HEK293 (cell line): ENCODE measurements around the gene TMUB1.

Experiments
- BCL11A ChIP-seq: fragments of 450-650 bp; formaldehyde crosslinking; IDR thresholded peaks from 2 replicates; pipeline ENCODE4 v1.5.1; 2016; ENCODE audit warnings: low read depth, missing biosample characterization, missing genetic modification characterization
- HOXC10 ChIP-seq: sonication (generic); formaldehyde crosslinking; IDR thresholded peaks from 2 replicates; pipeline ENCODE4 v1.8.1; 2023; ENCODE audit warnings: mild to moderate bottlenecking, missing genetic modification reagents
- IKZF3 ChIP-seq: fragments of 450-650 bp; IDR thresholded peaks from 2 replicates; pipeline ENCODE4 v1.5.0; 2018; ENCODE audit warnings: missing biosample characterization, mild to moderate bottlenecking, missing genetic modification characterization, moderate library complexity
- KLF1 ChIP-seq: fragments of 450-650 bp; formaldehyde crosslinking; IDR thresholded peaks from 2 replicates; pipeline ENCODE4 v1.5.1; 2016; ENCODE audit warnings: missing biosample characterization, missing genetic modification characterization
- OVOL3 ChIP-seq: fragments of 450-650 bp; formaldehyde crosslinking; IDR thresholded peaks from 2 replicates; pipeline ENCODE4 v1.5.1; 2016; ENCODE audit warnings: missing biosample characterization, missing genetic modification characterization
- RBAK ChIP-seq: fragments of 450-650 bp; formaldehyde crosslinking; IDR thresholded peaks from 2 replicates; pipeline ENCODE4 v1.5.1; 2016; ENCODE audit warnings: missing biosample characterization, missing genetic modification characterization
- SP2 ChIP-seq: fragments of 450-650 bp; formaldehyde crosslinking; IDR thresholded peaks from 2 replicates; pipeline ENCODE4 v1.5.1; 2016; ENCODE audit warnings: missing biosample characterization, missing genetic modification characterization
- SP3 ChIP-seq: fragments of 450-650 bp; formaldehyde crosslinking; IDR thresholded peaks from 2 replicates; pipeline ENCODE4 v1.5.1; 2016; ENCODE audit warnings: missing biosample characterization, missing genetic modification characterization
- TRIM28 ChIP-seq: IDR thresholded peaks from 2 replicates; pipeline ENCODE4 v1.6.1; 2011; ENCODE audit warnings: low read length, control low read depth, borderline replicate concordance
- YY1 ChIP-seq: fragments of 450-650 bp; formaldehyde crosslinking; IDR thresholded peaks from 2 replicates; pipeline ENCODE4 v1.5.1; 2018; ENCODE audit warnings: missing biosample characterization, missing genetic modification characterization
- ZBTB7A ChIP-seq: fragments of 450-650 bp; formaldehyde crosslinking; IDR thresholded peaks from 2 replicates; pipeline ENCODE4 v1.5.1; 2016; ENCODE audit warnings: low read depth, missing biosample characterization, missing genetic modification characterization
- ZFP69B ChIP-seq: fragments of 450-650 bp; formaldehyde crosslinking; IDR thresholded peaks from 2 replicates; pipeline ENCODE4 v1.5.1; 2016; ENCODE audit warnings: missing biosample characterization, missing genetic modification characterization
- ZIC2 ChIP-seq: fragments of 450-650 bp; formaldehyde crosslinking; IDR thresholded peaks from 2 replicates; pipeline ENCODE4 v1.5.1; 2016; ENCODE audit warnings: missing biosample characterization, missing genetic modification characterization
- ZNF10 ChIP-seq: fragments of 450-650 bp; formaldehyde crosslinking; IDR thresholded peaks from 2 replicates; pipeline ENCODE4 v1.5.1; 2017; ENCODE audit warnings: missing biosample characterization, missing genetic modification characterization
- ZNF112 ChIP-seq: fragments of 450-650 bp; formaldehyde crosslinking; IDR thresholded peaks from 2 replicates; pipeline ENCODE4 v1.5.0; 2017; ENCODE audit warnings: missing biosample characterization, missing genetic modification characterization
- ZNF114 ChIP-seq: fragments of 450-650 bp; formaldehyde crosslinking; IDR thresholded peaks from 2 replicates; pipeline ENCODE4 v1.5.0; 2017; ENCODE audit warnings: missing biosample characterization, missing genetic modification characterization
- ZNF16 ChIP-seq: fragments of 450-650 bp; formaldehyde crosslinking; IDR thresholded peaks from 2 replicates; pipeline ENCODE4 v1.5.1; 2016; ENCODE audit warnings: low read depth, missing biosample characterization, missing genetic modification characterization
- ZNF169 ChIP-seq: fragments of 450-650 bp; formaldehyde crosslinking; IDR thresholded peaks from 2 replicates; pipeline ENCODE4 v1.5.1; 2016; ENCODE audit warnings: missing biosample characterization, missing genetic modification characterization
- ZNF302 ChIP-seq: fragments of 450-650 bp; formaldehyde crosslinking; IDR thresholded peaks from 2 replicates; pipeline ENCODE4 v1.5.1; 2016; ENCODE audit warnings: missing biosample characterization, missing genetic modification characterization, low read depth
- ZNF311 ChIP-seq: fragments of 450-650 bp; formaldehyde crosslinking; IDR thresholded peaks from 2 replicates; pipeline ENCODE4 v1.5.1; 2017; ENCODE audit warnings: missing biosample characterization, missing genetic modification characterization, borderline replicate concordance
- ZNF335 ChIP-seq: fragments of 450-650 bp; formaldehyde crosslinking; conservative IDR thresholded peaks from 2 replicates; pipeline ENCODE4 v1.5.1; 2016; ENCODE audit warnings: missing biosample characterization, missing genetic modification characterization
- ZNF37A ChIP-seq: fragments of 450-650 bp; IDR thresholded peaks from 2 replicates; pipeline ENCODE4 v1.5.1; 2018; ENCODE audit warnings: missing biosample characterization, missing genetic modification characterization
- ZNF423 ChIP-seq: fragments of 450-650 bp; formaldehyde crosslinking; IDR thresholded peaks from 2 replicates; pipeline ENCODE4 v1.5.1; 2016; ENCODE audit warnings: missing biosample characterization, missing genetic modification characterization
- ZNF426 ChIP-seq: fragments of 450-650 bp; formaldehyde crosslinking; IDR thresholded peaks from 2 replicates; pipeline ENCODE4 v1.5.1; 2017; ENCODE audit warnings: missing biosample characterization, missing genetic modification characterization, mild to moderate bottlenecking, inconsistent platforms, moderate library complexity
- ZNF501 ChIP-seq: fragments of 450-650 bp; formaldehyde crosslinking; IDR thresholded peaks from 2 replicates; pipeline ENCODE4 v1.5.1; 2016; ENCODE audit warnings: missing biosample characterization, missing genetic modification characterization
- ZNF510 ChIP-seq: fragments of 450-650 bp; formaldehyde crosslinking; IDR thresholded peaks from 2 replicates; pipeline ENCODE4 v1.5.1; 2018; ENCODE audit warnings: mild to moderate bottlenecking, missing genetic modification characterization, missing biosample characterization; ENCODE audit not compliant: insufficient replicate concordance
- ZNF560 ChIP-seq: fragments of 450-650 bp; formaldehyde crosslinking; IDR thresholded peaks from 2 replicates; pipeline ENCODE4 v1.5.1; 2017; ENCODE audit warnings: missing biosample characterization, missing genetic modification characterization, borderline replicate concordance
- ZNF629 ChIP-seq: fragments of 450-650 bp; formaldehyde crosslinking; IDR thresholded peaks from 2 replicates; pipeline ENCODE4 v1.5.1; 2017; ENCODE audit warnings: missing biosample characterization, missing genetic modification characterization
- ZNF707 ChIP-seq: fragments of 450-650 bp; formaldehyde crosslinking; IDR thresholded peaks from 2 replicates; pipeline ENCODE4 v1.5.1; 2016; ENCODE audit warnings: missing biosample characterization, missing genetic modification characterization
- ZXDB ChIP-seq: fragments of 450-650 bp; formaldehyde crosslinking; IDR thresholded peaks from 2 replicates; pipeline ENCODE4 v1.5.1; 2016; ENCODE audit warnings: missing biosample characterization, missing genetic modification characterization
- TF ChIP-seq, protein P1 (sequence below): fragments of 450-650 bp; formaldehyde crosslinking; IDR thresholded peaks from 2 replicates; pipeline ENCODE4 v1.5.1; 2016; ENCODE audit warnings: missing biosample characterization, missing genetic modification characterization
- TF ChIP-seq, protein P2 (sequence below): fragments of 450-650 bp; formaldehyde crosslinking; IDR thresholded peaks from 2 replicates; pipeline ENCODE4 v1.5.1; 2016; ENCODE audit warnings: missing biosample characterization, missing genetic modification characterization
- TF ChIP-seq, protein P3 (sequence below): fragments of 450-650 bp; formaldehyde crosslinking; IDR thresholded peaks from 2 replicates; pipeline ENCODE4 v1.5.1; 2016; ENCODE audit warnings: missing biosample characterization, missing genetic modification characterization
- TF ChIP-seq, protein P4 (sequence below): fragments of 450-650 bp; formaldehyde crosslinking; IDR thresholded peaks from 2 replicates; pipeline ENCODE4 v1.5.1; 2016; ENCODE audit warnings: missing biosample characterization, missing genetic modification characterization, low read depth

TMUB1 gene

DNA sequence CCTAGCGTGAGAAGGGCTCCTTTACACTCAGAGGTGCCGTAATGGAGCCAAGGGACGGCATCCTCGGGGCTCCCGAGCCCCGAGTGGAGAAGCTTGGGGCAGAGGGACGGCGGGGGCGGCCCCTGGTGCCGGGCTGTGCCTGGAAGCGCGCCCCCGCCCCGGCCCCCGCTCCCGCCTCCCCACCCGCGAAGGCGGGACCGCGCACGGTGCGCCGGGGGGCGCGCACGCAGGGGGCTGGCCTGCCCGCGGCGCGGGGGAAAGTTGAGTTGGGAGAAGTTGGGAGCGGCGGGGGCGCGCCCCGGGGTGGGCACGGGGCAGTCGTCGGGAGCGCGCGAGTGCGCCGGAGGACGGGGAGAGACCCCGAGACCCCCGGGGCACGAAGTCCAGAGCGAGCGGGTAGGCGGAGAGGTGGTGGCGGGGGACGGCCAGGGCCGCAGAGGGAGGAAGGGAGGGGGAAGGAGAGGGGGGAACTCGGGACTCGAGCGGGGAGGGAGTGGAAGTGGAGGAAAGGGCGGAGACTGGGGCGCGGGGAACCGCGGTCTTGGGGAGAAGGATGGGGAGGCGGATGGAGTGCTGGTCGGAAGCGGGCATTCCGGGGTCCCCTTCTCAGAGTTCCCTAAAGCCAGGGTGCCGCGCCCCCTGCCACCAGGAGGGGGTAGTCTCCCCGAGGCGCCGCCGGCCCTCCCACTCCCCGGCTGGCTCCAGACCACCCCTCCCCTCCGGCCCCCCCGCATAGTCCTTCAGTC, 23.8 kb downstream of the TMUB1 start, which contains the start of gene SLC4A2 (continued):
- TF ChIP-seq ZNF335 (tag by site-specific recombination) = peak; percentile 74
- no peak; the same call in 1 of the 2 replicates for TF ChIP-seq ZNF501
- TF ChIP-seq ZNF16 (tag by site-specific recombination) = no peak
- peak; percentile 80 for TF ChIP-seq IKZF3 (tag by site-specific recombination)
- no peak for TF ChIP-seq ZNF426 (tag by site-specific recombination)
- TF ChIP-seq TRIM28 = no peak
- peak; percentile 59 for TF ChIP-seq KLF1 (tag by site-specific recombination)
- TF ChIP-seq, protein P1, sequence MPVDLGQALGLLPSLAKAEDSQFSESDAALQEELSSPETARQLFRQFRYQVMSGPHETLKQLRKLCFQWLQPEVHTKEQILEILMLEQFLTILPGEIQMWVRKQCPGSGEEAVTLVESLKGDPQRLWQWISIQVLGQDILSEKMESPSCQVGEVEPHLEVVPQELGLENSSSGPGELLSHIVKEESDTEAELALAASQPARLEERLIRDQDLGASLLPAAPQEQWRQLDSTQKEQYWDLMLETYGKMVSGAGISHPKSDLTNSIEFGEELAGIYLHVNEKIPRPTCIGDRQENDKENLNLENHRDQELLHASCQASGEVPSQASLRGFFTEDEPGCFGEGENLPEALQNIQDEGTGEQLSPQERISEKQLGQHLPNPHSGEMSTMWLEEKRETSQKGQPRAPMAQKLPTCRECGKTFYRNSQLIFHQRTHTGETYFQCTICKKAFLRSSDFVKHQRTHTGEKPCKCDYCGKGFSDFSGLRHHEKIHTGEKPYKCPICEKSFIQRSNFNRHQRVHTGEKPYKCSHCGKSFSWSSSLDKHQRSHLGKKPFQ (tag by site-specific recombination) = no peak
- TF ChIP-seq ZXDB (tag by site-specific recombination) = 0 out of 2 replicates have a peak, but pooled peaks have one; percentile 16
- TF ChIP-seq, protein P2, sequence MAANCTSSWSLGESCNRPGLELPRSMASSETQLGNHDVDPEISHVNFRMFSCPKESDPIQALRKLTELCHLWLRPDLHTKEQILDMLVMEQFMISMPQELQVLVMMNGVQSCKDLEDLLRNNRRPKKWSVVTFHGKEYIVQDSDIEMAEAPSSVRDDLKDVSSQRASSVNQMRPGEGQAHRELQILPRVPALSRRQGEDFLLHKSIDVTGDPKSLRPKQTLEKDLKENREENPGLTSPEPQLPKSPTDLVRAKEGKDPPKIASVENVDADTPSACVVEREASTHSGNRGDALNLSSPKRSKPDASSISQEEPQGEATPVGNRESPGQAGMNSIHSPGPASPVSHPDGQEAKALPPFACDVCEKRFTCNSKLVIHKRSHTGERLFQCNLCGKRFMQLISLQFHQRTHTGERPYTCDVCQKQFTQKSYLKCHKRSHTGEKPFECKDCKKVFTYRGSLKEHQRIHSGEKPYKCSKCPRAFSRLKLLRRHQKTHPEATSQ (tag by site-specific recombination) = no peak
- TF ChIP-seq ZNF560 = no peak
- no peak for TF ChIP-seq ZNF302 (tag by site-specific recombination)
- TF ChIP-seq SP3 (tag by site-specific recombination) = peak; percentile 62
- no peak for TF ChIP-seq ZNF114 (tag by site-specific recombination)
- TF ChIP-seq OVOL3 (tag by site-specific recombination) = no peak
- peak; percentile 59 for TF ChIP-seq SP2 (tag by site-specific recombination)
- TF ChIP-seq, protein P3, sequence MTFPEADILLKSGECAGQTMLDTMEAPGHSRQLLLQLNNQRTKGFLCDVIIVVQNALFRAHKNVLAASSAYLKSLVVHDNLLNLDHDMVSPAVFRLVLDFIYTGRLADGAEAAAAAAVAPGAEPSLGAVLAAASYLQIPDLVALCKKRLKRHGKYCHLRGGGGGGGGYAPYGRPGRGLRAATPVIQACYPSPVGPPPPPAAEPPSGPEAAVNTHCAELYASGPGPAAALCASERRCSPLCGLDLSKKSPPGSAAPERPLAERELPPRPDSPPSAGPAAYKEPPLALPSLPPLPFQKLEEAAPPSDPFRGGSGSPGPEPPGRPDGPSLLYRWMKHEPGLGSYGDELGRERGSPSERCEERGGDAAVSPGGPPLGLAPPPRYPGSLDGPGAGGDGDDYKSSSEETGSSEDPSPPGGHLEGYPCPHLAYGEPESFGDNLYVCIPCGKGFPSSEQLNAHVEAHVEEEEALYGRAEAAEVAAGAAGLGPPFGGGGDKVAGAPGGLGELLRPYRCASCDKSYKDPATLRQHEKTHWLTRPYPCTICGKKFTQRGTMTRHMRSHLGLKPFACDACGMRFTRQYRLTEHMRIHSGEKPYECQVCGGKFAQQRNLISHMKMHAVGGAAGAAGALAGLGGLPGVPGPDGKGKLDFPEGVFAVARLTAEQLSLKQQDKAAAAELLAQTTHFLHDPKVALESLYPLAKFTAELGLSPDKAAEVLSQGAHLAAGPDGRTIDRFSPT (tag by site-specific recombination) = no peak
- TF ChIP-seq RBAK (tag by site-specific recombination) = no peak
- no peak for TF ChIP-seq ZNF37A (tag by site-specific recombination)
- 0 out of 2 replicates have a peak, but pooled peaks have one; percentile 12 for TF ChIP-seq ZFP69B (tag by site-specific recombination)
- TF ChIP-seq ZNF10 (tag by site-specific recombination) = no peak
- no peak for TF ChIP-seq ZNF707 (tag by site-specific recombination)
- TF ChIP-seq ZNF112 (tag by site-specific recombination) = no peak
- peak; percentile 12; the same call in 1 of the 2 replicates for TF ChIP-seq ZIC2
- TF ChIP-seq, protein P4, sequence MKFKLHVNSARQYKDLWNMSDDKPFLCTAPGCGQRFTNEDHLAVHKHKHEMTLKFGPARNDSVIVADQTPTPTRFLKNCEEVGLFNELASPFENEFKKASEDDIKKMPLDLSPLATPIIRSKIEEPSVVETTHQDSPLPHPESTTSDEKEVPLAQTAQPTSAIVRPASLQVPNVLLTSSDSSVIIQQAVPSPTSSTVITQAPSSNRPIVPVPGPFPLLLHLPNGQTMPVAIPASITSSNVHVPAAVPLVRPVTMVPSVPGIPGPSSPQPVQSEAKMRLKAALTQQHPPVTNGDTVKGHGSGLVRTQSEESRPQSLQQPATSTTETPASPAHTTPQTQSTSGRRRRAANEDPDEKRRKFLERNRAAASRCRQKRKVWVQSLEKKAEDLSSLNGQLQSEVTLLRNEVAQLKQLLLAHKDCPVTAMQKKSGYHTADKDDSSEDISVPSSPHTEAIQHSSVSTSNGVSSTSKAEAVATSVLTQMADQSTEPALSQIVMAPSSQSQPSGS = no peak
- peak; percentile 62; the same call in 1 of the 2 replicates for TF ChIP-seq ZBTB7A (tag by site-specific recombination)
- no peak for TF ChIP-seq HOXC10 (CRISPR knock-in tag)
- no peak for TF ChIP-seq ZNF169 (tag by site-specific recombination)
- TF ChIP-seq ZNF423 (tag by site-specific recombination) = peak; percentile 63; the same call in 1 of the 2 replicates
- no peak for TF ChIP-seq YY1 (tag by site-specific recombination)
- TF ChIP-seq ZNF510 (tag by site-specific recombination) = no peak
- TF ChIP-seq BCL11A (tag by site-specific recombination) = no peak
- peak; percentile 10; the same call in 1 of the 2 replicates for TF ChIP-seq ZNF629
- no peak for TF ChIP-seq ZNF311 (tag by site-specific recombination)
